H7 (cell line): Measurements from ENCODE around the gene KIAA0513. TPM values are rescaled to one million over a fixed set of nuclear protein-coding genes. Genes with fewer than 3 reads are reported as not detected.

ENCODE experiments used
- DNase-seq: peaks from one replicate; pipeline ENCODE4 v3.0.0; 2012
- H3K27me3 ChIP-seq: 2 replicates; pipeline ENCODE4 v1.6.0; 2011; ENCODE audit warnings: mild to moderate bottlenecking, low read length; ENCODE audit not compliant: control insufficient read depth, insufficient read depth
- H3K36me3 ChIP-seq: replicated peaks from 2 replicates; pipeline ENCODE4 v1.5.1; 2011; ENCODE audit warnings: low read length; ENCODE audit not compliant: control insufficient read depth, insufficient read depth
- H3K4me3 ChIP-seq: 2 replicates; pipeline ENCODE4 v1.5.1; 2011; ENCODE audit warnings: low read depth, mild to moderate bottlenecking, control low read depth, low read length, moderate library complexity; ENCODE audit not compliant: insufficient read depth
- total RNA-seq: library from RNA; depleted of rRNA; stranded (reverse); fragments of >200 nt; shearing (Covaris generic); gene quantifications from 2 replicates; pipeline ENCODE4 v1.2.3, GENCODE V29; 2014

Gene KIAA0513
- total RNA-seq, 1 experiment from 2014 or later: 5.1 TPM

DNA sequence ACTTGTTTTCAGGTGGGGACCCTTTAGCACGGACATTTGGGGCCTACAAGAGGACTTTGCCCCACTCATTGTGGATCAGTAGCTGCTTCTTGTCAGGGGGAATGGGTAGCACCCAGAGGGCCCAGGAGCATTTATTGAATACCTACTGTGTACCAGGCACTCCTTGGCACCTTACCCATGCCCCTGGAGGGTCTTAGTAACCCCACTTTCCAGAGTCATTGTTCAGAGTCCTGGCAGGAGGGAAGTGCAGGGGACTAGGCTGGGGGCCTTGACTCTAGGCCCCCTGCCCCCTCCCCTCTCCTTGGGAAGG, 105.7 kb downstream of the KIAA0513 start:
- H3K4me3 ChIP-seq: no peak overlapping the region
- H3K27me3 ChIP-seq: no peaks in the 10 kb centered on the region
- DNase-seq: no peak
- H3K36me3 ChIP-seq: no peaks in the 10 kb centered on the region

GRCh38 chr16:85134076-85134788, 106.6 kb downstream of the KIAA0513 start:
- no peak for DNase-seq
- Histone ChIP-seq H3K36me3 (no peaks in the 10 kb centered on the region), H3K27me3 (no peaks in the 10 kb centered on the region), H3K4me3 (no peak overlapping the region)

DNA sequence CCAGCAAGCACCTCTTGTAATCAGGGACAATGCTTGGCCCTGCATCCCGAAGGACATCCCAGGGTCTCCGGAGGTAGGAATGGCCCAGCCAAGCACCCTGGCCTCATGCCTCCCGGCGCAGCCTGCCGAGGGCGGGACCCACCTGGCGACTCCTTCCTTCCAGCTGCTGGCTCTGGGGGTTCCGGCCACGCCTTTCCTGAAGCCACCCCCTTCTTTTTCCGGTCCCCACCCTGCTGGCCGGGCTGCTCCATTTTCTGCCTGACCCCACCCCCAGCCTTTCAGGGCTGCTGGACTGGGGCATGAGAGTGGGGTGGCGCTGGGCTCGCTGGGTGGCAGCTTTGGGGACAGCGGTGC, 107.2 kb downstream of the KIAA0513 start:
- Histone ChIP-seq H3K36me3 (no peaks in the 10 kb centered on the region), H3K4me3 (no peak overlapping the region), H3K27me3 (no peaks in the 10 kb centered on the region)
- no peak for DNase-seq

- no peaks in the 10 kb centered on the region for H3K36me3 ChIP-seq
- H3K4me3 ChIP-seq: no peak overlapping the region
- no peak for DNase-seq
- no peaks in the 10 kb centered on the region for H3K27me3 ChIP-seq
These were observed 108.7 kb downstream of the KIAA0513 start for GRCh38 chr16:85136213-85136701.

DNA sequence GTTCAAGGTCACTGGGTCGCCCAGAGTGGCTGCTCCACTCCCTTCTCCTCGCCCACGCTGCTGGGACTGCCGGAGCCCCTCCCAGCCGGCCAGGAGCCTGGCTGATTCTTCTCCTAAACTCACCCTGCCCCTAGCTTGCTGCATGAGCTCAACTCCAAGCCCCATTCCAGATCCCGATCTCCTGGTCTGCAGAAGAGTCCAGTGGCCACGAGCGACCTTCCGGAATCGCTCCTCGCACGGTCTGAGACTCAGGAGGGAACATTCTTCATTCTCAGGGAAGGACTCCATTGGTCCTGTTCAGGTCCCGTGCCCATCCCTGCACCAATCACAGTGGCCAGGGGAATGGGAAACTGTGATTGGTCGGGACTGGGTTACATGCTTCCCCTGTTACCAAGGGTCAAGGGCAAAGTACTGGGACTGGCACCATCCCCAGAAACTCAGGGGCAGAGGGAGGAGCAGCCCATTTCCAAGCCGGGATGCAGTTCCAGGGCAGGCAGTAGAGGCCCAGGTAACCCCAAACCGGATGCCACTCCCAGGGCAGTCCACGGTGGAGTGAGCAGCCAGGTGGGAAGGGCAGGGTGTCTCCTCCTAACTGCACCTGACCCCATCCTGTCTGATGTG, 109.2 kb downstream of the KIAA0513 start:
- H3K4me3 ChIP-seq: no peak overlapping the region; the same call in 1 of the 2 replicates
- no peaks in the 10 kb centered on the region for H3K27me3 ChIP-seq

DNA sequence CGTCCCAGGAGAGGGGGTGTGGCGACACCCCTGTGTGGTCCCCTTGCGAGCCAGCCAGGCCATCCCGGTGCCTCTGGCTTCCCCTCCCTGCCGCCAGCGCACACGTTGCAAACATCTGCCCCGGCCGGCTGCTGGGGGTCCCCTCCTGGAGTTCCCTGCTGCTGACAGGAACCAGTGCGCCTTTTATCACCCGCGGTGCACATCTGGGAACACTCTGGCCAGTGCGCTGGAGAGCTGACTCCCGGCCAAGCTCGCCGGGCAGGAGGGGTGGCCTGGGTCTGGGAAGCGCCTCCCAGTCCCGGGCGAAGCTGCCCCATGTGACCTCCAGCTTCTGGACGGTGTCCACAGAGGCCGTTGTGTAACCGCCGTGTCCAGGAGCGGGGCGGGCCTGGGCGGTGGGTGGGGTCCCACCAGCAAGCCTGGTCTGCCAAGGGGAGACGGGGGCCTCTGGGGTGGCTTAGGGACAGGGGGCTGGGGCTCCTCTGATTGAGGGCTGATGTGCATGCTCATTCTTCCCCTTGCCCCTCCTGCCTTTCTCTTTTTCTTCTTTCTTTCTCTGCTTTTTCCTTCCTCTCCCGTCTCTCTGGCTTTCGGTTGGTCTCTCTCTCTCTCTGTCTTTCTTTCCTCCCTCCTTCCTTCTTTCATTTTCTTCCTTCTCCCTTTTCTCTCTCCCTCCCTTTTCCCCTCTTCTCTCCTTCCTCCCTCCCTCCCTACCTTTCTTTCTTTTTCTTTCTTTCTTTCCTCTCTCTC, 109.9 kb downstream of the KIAA0513 start:
- no peaks in the 10 kb centered on the region for H3K27me3 ChIP-seq
- DNase-seq: no peak
- no peaks in the 10 kb centered on the region for H3K36me3 ChIP-seq
- H3K4me3 ChIP-seq: no peak overlapping the region; the same call in 1 of the 2 replicates

More for the DNA sequence above, 109.2 kb downstream of the KIAA0513 start:
- DNase-seq: peak; percentile 79
- no peaks in the 10 kb centered on the region for H3K36me3 ChIP-seq

GRCh38 chr16:85138073-85138824, 110.7 kb downstream of the KIAA0513 start:
- Histone ChIP-seq H3K36me3 (no peaks in the 10 kb centered on the region), H3K27me3 (no peaks in the 10 kb centered on the region), H3K4me3 (no peak overlapping the region)
- no peak for DNase-seq

GRCh38 chr16:85138825-85139627, 111.4 kb downstream of the KIAA0513 start:
- no peak for DNase-seq
- Histone ChIP-seq H3K4me3 (no peak overlapping the region), H3K27me3 (no peaks in the 10 kb centered on the region), H3K36me3 (no peaks in the 10 kb centered on the region)

DNA sequence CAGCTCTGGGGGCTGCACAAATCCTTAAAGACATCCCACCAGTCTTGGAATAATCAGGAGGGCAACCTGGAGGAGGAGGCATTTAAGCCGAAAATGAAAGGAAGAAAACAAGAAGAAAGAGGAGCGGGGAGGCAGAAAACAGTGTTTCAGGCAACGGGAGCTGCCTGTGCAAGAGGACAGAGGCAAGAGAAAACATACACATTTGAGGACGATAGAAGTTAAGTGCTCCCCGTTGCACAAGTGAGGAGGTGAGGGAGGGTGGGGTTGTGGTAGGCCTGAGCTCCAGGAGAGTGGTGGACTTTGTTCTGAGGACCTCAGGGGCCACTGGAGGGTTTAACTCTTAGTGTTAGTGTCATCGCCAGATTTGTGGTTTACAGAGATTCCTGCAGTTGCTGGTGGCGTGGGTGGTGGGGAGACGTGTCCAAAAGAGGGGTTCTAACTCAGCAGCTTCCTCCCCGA, 112.3 kb downstream of the KIAA0513 start:
- no peaks in the 10 kb centered on the region for H3K36me3 ChIP-seq
- DNase-seq: no peak
- H3K27me3 ChIP-seq: no peaks in the 10 kb centered on the region
- no peak overlapping the region for H3K4me3 ChIP-seq

DNA sequence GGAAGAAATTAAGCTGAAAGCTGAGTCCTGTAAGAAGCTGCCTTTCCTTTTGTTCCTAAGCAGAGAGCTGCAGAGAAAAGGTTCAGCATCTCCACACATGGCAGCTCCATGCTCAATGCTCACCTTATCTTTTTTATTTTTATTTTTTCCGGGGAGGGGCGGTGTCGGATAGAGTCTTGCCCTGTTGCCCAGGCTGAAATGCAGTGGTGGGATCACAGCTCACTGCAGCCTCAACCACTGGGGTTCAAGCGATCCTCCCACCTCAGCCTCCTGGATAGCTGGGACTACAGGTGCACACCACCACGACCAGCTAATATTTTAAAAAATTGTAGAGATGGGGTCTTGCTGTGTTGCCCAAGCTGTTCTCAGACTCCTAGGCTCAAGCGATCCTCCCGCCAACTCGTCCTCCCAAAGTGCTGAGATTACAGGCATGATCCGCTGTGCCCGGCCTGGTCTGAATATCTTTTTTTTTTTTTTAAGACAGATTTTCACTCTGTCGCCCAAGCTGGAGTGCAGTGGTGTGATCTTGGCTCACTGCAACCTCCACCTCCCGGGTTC, 112.9 kb downstream of the KIAA0513 start:
- Histone ChIP-seq H3K36me3 (no peaks in the 10 kb centered on the region), H3K27me3 (no peaks in the 10 kb centered on the region), H3K4me3 (no peak overlapping the region)
- no peak for DNase-seq

DNA sequence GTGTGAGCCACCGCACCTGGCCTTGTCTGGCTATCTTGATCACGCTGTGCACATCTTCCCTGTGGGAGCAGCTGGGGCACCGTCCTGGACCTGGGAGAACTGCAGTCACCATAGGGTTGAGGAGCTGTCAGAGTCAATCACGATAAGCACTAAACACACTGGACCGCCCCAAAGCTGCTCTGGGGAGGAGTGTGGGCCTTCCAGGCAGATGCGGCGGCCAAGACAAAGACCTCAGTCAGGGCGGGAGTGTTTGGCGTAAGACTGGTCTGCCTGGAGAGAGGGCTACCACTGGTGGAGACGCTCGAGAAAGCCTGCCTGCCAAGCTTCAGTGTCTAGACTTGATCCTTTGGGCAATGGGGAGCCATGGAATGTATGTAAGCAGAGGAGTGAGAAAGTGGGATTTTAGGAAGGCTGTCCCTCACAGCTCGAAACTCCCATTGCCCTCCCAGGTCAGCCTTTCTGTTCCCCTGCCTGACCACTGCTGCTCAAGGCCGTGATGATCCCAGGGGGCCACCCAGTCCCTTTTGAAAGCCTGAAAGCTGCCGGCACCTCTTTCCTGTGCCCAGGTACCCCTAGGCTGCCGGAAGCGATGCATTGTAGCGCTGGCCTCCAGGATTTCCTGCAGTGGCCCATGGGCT, 114.0 kb downstream of the KIAA0513 start:
- no peak for DNase-seq
- H3K4me3 ChIP-seq: no peak overlapping the region
- no peaks in the 10 kb centered on the region for H3K27me3 ChIP-seq
- no peaks in the 10 kb centered on the region for H3K36me3 ChIP-seq

- DNase-seq: no peak
- Histone ChIP-seq H3K4me3 (no peak overlapping the region), H3K36me3 (no peaks in the 10 kb centered on the region), H3K27me3 (no peaks in the 10 kb centered on the region)
These were observed 114.5 kb downstream of the KIAA0513 start for GRCh38 chr16:85142129-85142513.

- no peaks in the 10 kb centered on the region for H3K36me3 ChIP-seq
These were observed 115.2 kb downstream of the KIAA0513 start for GRCh38 chr16:85142771-85143211.

More at GRCh38 chr16:85142771-85143211, 115.2 kb downstream of the KIAA0513 start:
- no peak for DNase-seq
- H3K4me3 ChIP-seq: no peak overlapping the region
- no peaks in the 10 kb centered on the region for H3K27me3 ChIP-seq
